Measurements from ENCODE around the gene PTPRD.

DNA sequence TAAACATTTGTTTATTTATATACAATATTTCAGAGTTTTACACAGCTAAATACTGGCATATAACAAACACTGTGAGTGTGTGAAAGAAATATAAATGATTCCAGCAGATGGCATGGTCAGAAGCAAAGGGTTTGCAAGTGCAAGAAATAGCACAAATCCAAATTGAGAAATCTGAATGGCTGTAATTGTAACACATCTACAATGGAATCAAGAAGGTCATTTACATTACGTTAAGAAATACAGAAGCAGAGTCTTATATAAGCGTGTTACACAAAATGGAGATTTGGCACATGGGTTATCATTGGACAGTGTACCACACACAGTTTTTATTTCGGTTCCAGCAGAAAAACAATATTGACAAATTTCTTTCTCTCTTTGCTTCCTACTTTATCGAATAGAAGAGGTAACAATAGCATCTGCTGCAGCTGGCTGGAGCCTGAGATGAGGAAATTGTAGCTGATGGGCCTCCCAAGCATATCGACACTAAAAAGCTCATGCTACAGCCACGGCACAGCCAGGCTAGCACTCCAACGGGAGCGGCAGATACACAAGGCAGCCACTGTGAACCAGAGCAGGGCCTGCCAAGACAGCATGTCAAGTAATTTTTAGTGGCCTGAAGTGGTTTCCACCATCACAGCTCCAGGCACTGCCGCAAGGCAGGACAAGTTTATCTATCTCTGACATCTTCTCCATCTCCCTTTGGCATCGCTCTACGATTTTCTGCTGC lies 2248.6 kb downstream of the PTPRD start:
- no peak for TF ChIP-seq EP300 (IDR thresholded peaks at IDR 0.05)
- TF ChIP-seq CTCF (IDR thresholded peaks at IDR 0.05): no peak

All from ovary (tissue), 3 donors.